ENCODE measurements around the gene BIRC7.
"Not testable (repeated sequence)": the region's sequence is repeated elsewhere in the genome, so short reads cannot be mapped to it uniquely, and the experiment has no call there.

The BIRC7 gene

GRCh38 chr20:63220696-63221399 lies 14.9 kb upstream of the BIRC7 start:
- H3K4me3 ChIP-seq (ENCODE audit: low read depth, low read length) = no peak overlapping the region
- DNase-seq (ENCODE audit: low read depth) = no peak
- TF ChIP-seq CTCF (conservative IDR thresholded peaks at IDR 0.05; ENCODE audit: low read depth, low read length) = no peak

DNA sequence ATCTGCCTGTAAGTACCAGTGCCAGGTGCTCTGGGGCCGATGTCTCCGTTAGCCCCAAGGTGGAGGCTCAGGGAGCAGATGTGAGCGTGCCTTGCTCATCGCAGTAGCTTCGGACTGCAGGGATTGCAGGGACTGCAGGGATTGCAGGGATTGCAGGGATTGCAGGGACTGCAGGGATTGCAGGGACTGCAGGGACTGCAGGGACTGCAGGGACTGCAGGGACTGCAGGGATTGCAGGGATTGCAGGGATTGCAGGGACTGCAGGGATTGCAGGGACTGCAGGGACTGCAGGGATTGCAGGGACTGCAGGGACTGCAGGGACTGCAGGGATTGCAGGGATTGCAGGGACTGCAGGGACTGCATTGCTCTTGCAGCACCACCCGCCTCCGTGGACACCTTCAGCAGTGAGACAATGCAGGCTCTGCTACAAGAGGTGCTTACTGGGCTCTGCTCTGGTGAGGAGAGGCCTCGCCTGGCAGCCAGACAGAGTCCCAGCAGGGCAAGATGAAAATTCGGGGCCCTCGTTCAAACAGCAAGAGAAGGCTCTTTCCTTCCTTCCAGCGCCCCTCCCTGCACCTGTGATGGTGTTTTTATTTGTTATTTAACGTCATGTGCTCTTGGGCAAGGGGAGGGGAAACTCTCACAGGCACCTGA lies 14.2 kb upstream of the BIRC7 start:
- H3K4me3 ChIP-seq (ENCODE audit: low read depth, low read length); DNase-seq (ENCODE audit: low read depth): not testable (repeated sequence)

- DNase-seq (ENCODE audit: low read depth) = no peak
- H3K4me3 ChIP-seq (ENCODE audit: low read depth, low read length) = no peak overlapping the region
- no peak for TF ChIP-seq CTCF (conservative IDR thresholded peaks at IDR 0.05; ENCODE audit: low read depth, low read length)
Observed at GRCh38 chr20:63222541-63222940, 13.2 kb upstream of the BIRC7 start.

- TF ChIP-seq CTCF (conservative IDR thresholded peaks at IDR 0.05; ENCODE audit: low read depth, low read length) = peak; percentile 86
- no peak overlapping the region for H3K4me3 ChIP-seq (ENCODE audit: low read depth, low read length)
- DNase-seq (ENCODE audit: low read depth) = peak; percentile 50
Observed at GRCh38 chr20:63223121-63223825, 12.4 kb upstream of the BIRC7 start.

GRCh38 chr20:63223826-63224207 lies 11.9 kb upstream of the BIRC7 start:
- DNase-seq (ENCODE audit: low read depth) = no peak
- TF ChIP-seq CTCF (conservative IDR thresholded peaks at IDR 0.05; ENCODE audit: low read depth, low read length) = no peak
- no peak overlapping the region for H3K4me3 ChIP-seq (ENCODE audit: low read depth, low read length)

GRCh38 chr20:63224412-63225081 lies 11.2 kb upstream of the BIRC7 start:
- TF ChIP-seq CTCF (conservative IDR thresholded peaks at IDR 0.05; ENCODE audit: low read depth, low read length) = peak; percentile 48
- H3K4me3 ChIP-seq (ENCODE audit: low read depth, low read length) = no peak overlapping the region
- DNase-seq (ENCODE audit: low read depth) = peak; percentile 76

GRCh38 chr20:63225082-63225454 lies 10.6 kb upstream of the BIRC7 start:
- H3K4me3 ChIP-seq (ENCODE audit: low read depth, low read length) = no peak overlapping the region
- no peak for DNase-seq (ENCODE audit: low read depth)
- TF ChIP-seq CTCF (conservative IDR thresholded peaks at IDR 0.05; ENCODE audit: low read depth, low read length) = no peak

Measured in choroid plexus epithelial cell (primary cell).